Measurements from ENCODE around the gene TFG. TPM values are rescaled to one million over a fixed set of nuclear protein-coding genes. Genes with fewer than 3 reads are reported as not detected.

Gene TFG
- total RNA-seq, 1 experiment from 2014 or later = 224 TPM

- intact Hi-C loops (cut with micrococcal nuclease; ENCODE audit: unreplicated experiment) = loop anchor here (5.0 kb wide), 1 partner anchor 398 kb away; no protein-coding TSS in a partner anchor
- H4K20me1 ChIP-seq (ENCODE audit: insufficient read depth) = peaks cover 93% of the 10 kb centered on the region
- H3K27me3 ChIP-seq (ENCODE audit: insufficient read depth, low read depth) = no peaks in the 10 kb centered on the region
- H3K27ac ChIP-seq = no peak overlapping the region
- TF ChIP-seq EZH2 (IDR thresholded peaks at IDR 0.05; ENCODE audit: low read depth) (no peak), CTCF (conservative IDR thresholded peaks at IDR 0.05) (no peak)
- H3F3A ChIP-seq (ENCODE audit: insufficient read depth, low read depth) = peaks cover 26% of the 10 kb centered on the region
- H3K4me3 ChIP-seq = no peak overlapping the region
- no peak overlapping the region for H3K4me2 ChIP-seq
- H3K79me2 ChIP-seq (ENCODE audit: low read depth) = peaks cover 96% of the 10 kb centered on the region
- no TSS peak for BruUV-seq (replicated peaks)
- CTCF ChIA-PET = interaction anchor here (0.7 kb wide), 1 partner anchor 86 kb away, joined by 3 read pairs; no protein-coding TSS in a partner anchor
- no peaks in the 10 kb centered on the region for H3K9me3 ChIP-seq (ENCODE audit: insufficient read depth, low read depth)
- no peaks in the 10 kb centered on the region for H3K4me1 ChIP-seq (replicated peaks; ENCODE audit: insufficient read depth)
- H3K9me2 ChIP-seq (ENCODE audit: insufficient read depth) = no peaks in the 10 kb centered on the region
- peaks cover 84% of the 10 kb centered on the region for H3K36me3 ChIP-seq (ENCODE audit: low read depth)
- POLR2A ChIA-PET (ENCODE audit: unreplicated experiment) = no interaction called here
- no peak overlapping the region for H2AFZ ChIP-seq
- DNase-seq = no peak
These were observed 11.1 kb downstream of the TFG start for GRCh38 chr3:100720426-100720825.

GRCh38 chr3:100725935-100726513 lies 16.7 kb downstream of the TFG start:
- POLR2A ChIA-PET (ENCODE audit: unreplicated experiment) = interaction anchor here (0.6 kb wide), 1 partner anchor 824 kb away, joined by 7 read pairs; no protein-coding TSS in a partner anchor
- no TSS peak for BruUV-seq (replicated peaks)
- Histone ChIP-seq H3K36me3 (ENCODE audit: low read depth) (peaks cover 84% of the 10 kb centered on the region), H3F3A (ENCODE audit: insufficient read depth, low read depth) (peaks cover 54% of the 10 kb centered on the region), H2AFZ (no peak overlapping the region), H3K9me3 (ENCODE audit: insufficient read depth, low read depth) (no peaks in the 10 kb centered on the region), H3K4me3 (no peak overlapping the region), H3K27ac (no peak overlapping the region), H3K27me3 (ENCODE audit: insufficient read depth, low read depth) (no peaks in the 10 kb centered on the region), H3K9me2 (ENCODE audit: insufficient read depth) (no peaks in the 10 kb centered on the region), H4K20me1 (ENCODE audit: insufficient read depth) (peaks cover 91% of the 10 kb centered on the region), H3K4me2 (no peak overlapping the region), H3K79me2 (ENCODE audit: low read depth) (peaks cover 85% of the 10 kb centered on the region), H3K4me1 (replicated peaks; ENCODE audit: insufficient read depth) (no peaks in the 10 kb centered on the region)
- intact Hi-C loops (cut with micrococcal nuclease; ENCODE audit: unreplicated experiment) = no loop called here
- TF ChIP-seq EZH2 (IDR thresholded peaks at IDR 0.05; ENCODE audit: low read depth) = no peak
- no peak for TF ChIP-seq CTCF (conservative IDR thresholded peaks at IDR 0.05)
- no peak for DNase-seq
- CTCF ChIA-PET = interaction anchor here (0.6 kb wide), 1 partner anchor 31 kb away, joined by 3 read pairs; no protein-coding TSS in a partner anchor

- DNase-seq = no peak
- H3K27ac ChIP-seq = no peak overlapping the region
- no TSS peak for BruUV-seq (replicated peaks)
- H3K9me3 ChIP-seq (ENCODE audit: insufficient read depth, low read depth) = no peaks in the 10 kb centered on the region
- H3K36me3 ChIP-seq (ENCODE audit: low read depth) = peaks cover 84% of the 10 kb centered on the region
- no peak overlapping the region for H3K4me2 ChIP-seq
- peaks cover 85% of the 10 kb centered on the region for H4K20me1 ChIP-seq (ENCODE audit: insufficient read depth)
- CTCF ChIA-PET = interaction anchor here (1.1 kb wide), 1 partner anchor 9 kb away, joined by 17 read pairs; no protein-coding TSS in a partner anchor
- H2AFZ ChIP-seq = no peak overlapping the region
- POLR2A ChIA-PET (ENCODE audit: unreplicated experiment) = interaction anchor here (0.7 kb wide), 1 partner anchor 847 kb away, joined by 8 read pairs; no protein-coding TSS in a partner anchor
- no peaks in the 10 kb centered on the region for H3K4me1 ChIP-seq (replicated peaks; ENCODE audit: insufficient read depth)
- H3K27me3 ChIP-seq (ENCODE audit: insufficient read depth, low read depth) = no peaks in the 10 kb centered on the region
- intact Hi-C loops (cut with micrococcal nuclease; ENCODE audit: unreplicated experiment) = no loop called here
- peaks cover 85% of the 10 kb centered on the region for H3K79me2 ChIP-seq (ENCODE audit: low read depth)
- H3K4me3 ChIP-seq = no peak overlapping the region
- H3F3A ChIP-seq (ENCODE audit: insufficient read depth, low read depth) = peaks cover 47% of the 10 kb centered on the region
- TF ChIP-seq EZH2 (IDR thresholded peaks at IDR 0.05; ENCODE audit: low read depth) = no peak
- no peaks in the 10 kb centered on the region for H3K9me2 ChIP-seq (ENCODE audit: insufficient read depth)
These were observed 17.4 kb downstream of the TFG start for GRCh38 chr3:100726706-100727105.

Measured in PC-9 (cell line).